GM23338 (cell line): ENCODE results near the gene CNST.

Experiments used
- CREB1 ChIP-seq: fragments of 250-450 bp; sonication (Bioruptor Pico); IDR thresholded peaks from 2 replicates; pipeline ENCODE4 v1.5.0; 2020; ENCODE audit warnings: low read depth, mild to moderate bottlenecking, moderate library complexity
- EZH2 ChIP-seq: fragments of 200-600 bp; sonication (generic); IDR thresholded peaks from one replicate; pipeline ENCODE4 v1.8.0; 2017; ENCODE audit warnings: antibody characterized with exemption, mild to moderate bottlenecking, low read depth; ENCODE audit not compliant: unreplicated experiment
- POLR2AphosphoS5 ChIP-seq: IDR thresholded peaks from 2 replicates; pipeline ENCODE4 v1.6.1; 2016; ENCODE audit warnings: antibody characterized with exemption, low read depth
- STAT1 ChIP-seq: IDR thresholded peaks from one replicate; pipeline ENCODE4 v1.6.1; 2016; ENCODE audit warnings: antibody characterized with exemption; ENCODE audit not compliant: unreplicated experiment
- TF ChIP-seq, protein P1 (sequence below), 2 experiments: fragments of 200-600 bp in 1 of 2; sonication (generic) in 1 of 2; conservative IDR thresholded peaks; 2 replicates each; pipeline versions ENCODE4 v1.5.1 to v1.6.1; 2016 to 2017; ENCODE audit warnings: antibody characterized with exemption in 2 of 2, low read depth in 2 of 2, mild to moderate bottlenecking in 2 of 2, moderate library complexity in 1 of 2
- TF ChIP-seq, protein P2 (sequence below): IDR thresholded peaks from one replicate; pipeline ENCODE4 v1.6.1; 2018; ENCODE audit warnings: antibody characterized with exemption; ENCODE audit not compliant: unreplicated experiment

DNA sequence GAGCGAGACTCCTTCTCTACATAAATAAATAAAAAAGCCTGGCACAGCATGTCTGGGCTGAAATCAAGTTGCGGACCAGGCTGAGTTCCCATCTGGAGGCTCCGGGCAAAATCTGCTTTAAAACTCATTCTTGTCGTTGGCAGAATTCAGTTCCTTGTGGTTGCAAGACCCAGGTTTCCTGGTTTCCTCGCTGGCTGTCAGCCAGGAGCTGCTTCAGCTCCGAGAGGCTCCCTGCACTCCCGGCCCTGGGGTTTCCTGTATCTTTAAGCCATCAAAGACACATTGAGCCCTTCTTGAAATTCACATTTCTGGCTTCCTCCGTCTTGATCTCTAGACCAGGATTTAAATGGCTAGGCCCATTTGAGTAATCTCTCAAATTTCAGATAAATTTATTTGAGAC is 137.3 kb downstream of the CNST start:
- TF ChIP-seq, protein P1, sequence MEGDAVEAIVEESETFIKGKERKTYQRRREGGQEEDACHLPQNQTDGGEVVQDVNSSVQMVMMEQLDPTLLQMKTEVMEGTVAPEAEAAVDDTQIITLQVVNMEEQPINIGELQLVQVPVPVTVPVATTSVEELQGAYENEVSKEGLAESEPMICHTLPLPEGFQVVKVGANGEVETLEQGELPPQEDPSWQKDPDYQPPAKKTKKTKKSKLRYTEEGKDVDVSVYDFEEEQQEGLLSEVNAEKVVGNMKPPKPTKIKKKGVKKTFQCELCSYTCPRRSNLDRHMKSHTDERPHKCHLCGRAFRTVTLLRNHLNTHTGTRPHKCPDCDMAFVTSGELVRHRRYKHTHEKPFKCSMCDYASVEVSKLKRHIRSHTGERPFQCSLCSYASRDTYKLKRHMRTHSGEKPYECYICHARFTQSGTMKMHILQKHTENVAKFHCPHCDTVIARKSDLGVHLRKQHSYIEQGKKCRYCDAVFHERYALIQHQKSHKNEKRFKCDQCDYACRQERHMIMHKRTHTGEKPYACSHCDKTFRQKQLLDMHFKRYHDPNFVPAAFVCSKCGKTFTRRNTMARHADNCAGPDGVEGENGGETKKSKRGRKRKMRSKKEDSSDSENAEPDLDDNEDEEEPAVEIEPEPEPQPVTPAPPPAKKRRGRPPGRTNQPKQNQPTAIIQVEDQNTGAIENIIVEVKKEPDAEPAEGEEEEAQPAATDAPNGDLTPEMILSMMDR (conservative IDR thresholded peaks at IDR 0.05; ENCODE audit: low read depth in 2 of 2), result no peak
- TF ChIP-seq POLR2AphosphoS5 (no peak), EZH2 (no peak), STAT1 (no peak), CREB1 (no peak)
- TF ChIP-seq, protein P2, sequence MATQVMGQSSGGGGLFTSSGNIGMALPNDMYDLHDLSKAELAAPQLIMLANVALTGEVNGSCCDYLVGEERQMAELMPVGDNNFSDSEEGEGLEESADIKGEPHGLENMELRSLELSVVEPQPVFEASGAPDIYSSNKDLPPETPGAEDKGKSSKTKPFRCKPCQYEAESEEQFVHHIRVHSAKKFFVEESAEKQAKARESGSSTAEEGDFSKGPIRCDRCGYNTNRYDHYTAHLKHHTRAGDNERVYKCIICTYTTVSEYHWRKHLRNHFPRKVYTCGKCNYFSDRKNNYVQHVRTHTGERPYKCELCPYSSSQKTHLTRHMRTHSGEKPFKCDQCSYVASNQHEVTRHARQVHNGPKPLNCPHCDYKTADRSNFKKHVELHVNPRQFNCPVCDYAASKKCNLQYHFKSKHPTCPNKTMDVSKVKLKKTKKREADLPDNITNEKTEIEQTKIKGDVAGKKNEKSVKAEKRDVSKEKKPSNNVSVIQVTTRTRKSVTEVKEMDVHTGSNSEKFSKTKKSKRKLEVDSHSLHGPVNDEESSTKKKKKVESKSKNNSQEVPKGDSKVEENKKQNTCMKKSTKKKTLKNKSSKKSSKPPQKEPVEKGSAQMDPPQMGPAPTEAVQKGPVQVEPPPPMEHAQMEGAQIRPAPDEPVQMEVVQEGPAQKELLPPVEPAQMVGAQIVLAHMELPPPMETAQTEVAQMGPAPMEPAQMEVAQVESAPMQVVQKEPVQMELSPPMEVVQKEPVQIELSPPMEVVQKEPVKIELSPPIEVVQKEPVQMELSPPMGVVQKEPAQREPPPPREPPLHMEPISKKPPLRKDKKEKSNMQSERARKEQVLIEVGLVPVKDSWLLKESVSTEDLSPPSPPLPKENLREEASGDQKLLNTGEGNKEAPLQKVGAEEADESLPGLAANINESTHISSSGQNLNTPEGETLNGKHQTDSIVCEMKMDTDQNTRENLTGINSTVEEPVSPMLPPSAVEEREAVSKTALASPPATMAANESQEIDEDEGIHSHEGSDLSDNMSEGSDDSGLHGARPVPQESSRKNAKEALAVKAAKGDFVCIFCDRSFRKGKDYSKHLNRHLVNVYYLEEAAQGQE, result no peak
